ENCODE data around the gene RCC2.

The RCC2 gene

GRCh38 chr1:17441993-17442357 is 2.5 kb upstream of the RCC2 start:
- no peak overlapping the region for H3K4me3 ChIP-seq (ENCODE audit: low read depth in 1 of 2, low read length in 2 of 2)
- H3K9ac ChIP-seq (ENCODE audit: low read length), result no peak overlapping the region
- no peak overlapping the region for H3K27ac ChIP-seq (ENCODE audit: low read depth, low read length)
- no peaks in the 10 kb centered on the region for H3K36me3 ChIP-seq (ENCODE audit: insufficient read depth, low read length)
- H3K4me1 ChIP-seq (ENCODE audit: insufficient read depth, low read length), result peaks cover 11% of the 10 kb centered on the region
- no peaks in the 10 kb centered on the region for H3K9me3 ChIP-seq (ENCODE audit: low read length)
- H3K27me3 ChIP-seq (ENCODE audit: control insufficient read depth in 1 of 2, insufficient read depth in 2 of 2, low read length in 2 of 2), result no peaks in the 10 kb centered on the region

GRCh38 chr1:17441265-17441992 is 2.0 kb upstream of the RCC2 start:
- Histone ChIP-seq H3K4me3 (ENCODE audit: low read depth in 1 of 2, low read length in 2 of 2) (no peak overlapping the region), H3K27me3 (ENCODE audit: control insufficient read depth in 1 of 2, insufficient read depth in 2 of 2, low read length in 2 of 2) (no peaks in the 10 kb centered on the region), H3K9me3 (ENCODE audit: low read length) (no peaks in the 10 kb centered on the region), H3K36me3 (ENCODE audit: insufficient read depth, low read length) (no peaks in the 10 kb centered on the region), H3K9ac (ENCODE audit: low read length) (no peak overlapping the region), H3K4me1 (ENCODE audit: insufficient read depth, low read length) (peaks cover 17% of the 10 kb centered on the region), H3K27ac (ENCODE audit: low read depth, low read length) (no peak overlapping the region)

GRCh38 chr1:17440827-17441168 is 1.3 kb upstream of the RCC2 start:
- H3K4me3 ChIP-seq (ENCODE audit: low read depth in 1 of 2, low read length in 2 of 2), result no peak overlapping the region
- peaks cover 21% of the 10 kb centered on the region for H3K4me1 ChIP-seq (ENCODE audit: insufficient read depth, low read length)
- no peaks in the 10 kb centered on the region for H3K27me3 ChIP-seq (ENCODE audit: control insufficient read depth in 1 of 2, insufficient read depth in 2 of 2, low read length in 2 of 2)
- H3K27ac ChIP-seq (ENCODE audit: low read depth, low read length), result peak overlapping the region; percentile 82
- H3K36me3 ChIP-seq (ENCODE audit: insufficient read depth, low read length), result no peaks in the 10 kb centered on the region
- H3K9me3 ChIP-seq (ENCODE audit: low read length), result no peaks in the 10 kb centered on the region
- H3K9ac ChIP-seq (ENCODE audit: low read length), result no peak overlapping the region

- peak overlapping the region; percentile 82 for H3K27ac ChIP-seq (ENCODE audit: low read depth, low read length)
- H3K36me3 ChIP-seq (ENCODE audit: insufficient read depth, low read length), result no peaks in the 10 kb centered on the region
- no peaks in the 10 kb centered on the region for H3K27me3 ChIP-seq (ENCODE audit: control insufficient read depth in 1 of 2, insufficient read depth in 2 of 2, low read length in 2 of 2)
- H3K4me3 ChIP-seq (ENCODE audit: low read depth in 1 of 2, low read length in 2 of 2), result peak overlapping the region; percentile 33 to 59
- H3K9ac ChIP-seq (ENCODE audit: low read length), result peak overlapping the region; percentile 41
- peaks cover 21% of the 10 kb centered on the region for H3K4me1 ChIP-seq (ENCODE audit: insufficient read depth, low read length)
- no peaks in the 10 kb centered on the region for H3K9me3 ChIP-seq (ENCODE audit: low read length)
Measured at GRCh38 chr1:17440074-17440826, 773 bp upstream of the RCC2 start.

GRCh38 chr1:17438318-17439249 is 893 bp downstream of the RCC2 start:
- Histone ChIP-seq H3K27me3 (ENCODE audit: control insufficient read depth in 1 of 2, insufficient read depth in 2 of 2, low read length in 2 of 2) (no peaks in the 10 kb centered on the region), H3K4me3 (ENCODE audit: low read depth in 1 of 2, low read length in 2 of 2) (peak overlapping the region; percentile 68 to 70), H3K36me3 (ENCODE audit: insufficient read depth, low read length) (peaks cover 5% of the 10 kb centered on the region), H3K9me3 (ENCODE audit: low read length) (no peaks in the 10 kb centered on the region), H3K27ac (ENCODE audit: low read depth, low read length) (peak overlapping the region; percentile 82), H3K4me1 (ENCODE audit: insufficient read depth, low read length) (peaks cover 21% of the 10 kb centered on the region), H3K9ac (ENCODE audit: low read length) (peak overlapping the region; percentile 53)

- H3K4me3 ChIP-seq (ENCODE audit: low read depth in 1 of 2, low read length in 2 of 2), result peak overlapping the region; percentile 70 to 77
- H3K27ac ChIP-seq (ENCODE audit: low read depth, low read length), result peak overlapping the region; percentile 82
- peaks cover 21% of the 10 kb centered on the region for H3K4me1 ChIP-seq (ENCODE audit: insufficient read depth, low read length)
Measured at GRCh38 chr1:17437580-17438317, 1.7 kb downstream of the RCC2 start.

GRCh38 chr1:17437260-17437579 is 2.3 kb downstream of the RCC2 start:
- Histone ChIP-seq H3K9me3 (ENCODE audit: low read length) (no peaks in the 10 kb centered on the region), H3K36me3 (ENCODE audit: insufficient read depth, low read length) (peaks cover 7% of the 10 kb centered on the region), H3K27ac (ENCODE audit: low read depth, low read length) (peak overlapping the region; percentile 63), H3K4me1 (ENCODE audit: insufficient read depth, low read length) (peaks cover 21% of the 10 kb centered on the region), H3K4me3 (ENCODE audit: low read depth in 1 of 2, low read length in 2 of 2) (peak overlapping the region; percentile 60 to 77), H3K9ac (ENCODE audit: low read length) (peak overlapping the region; percentile 68), H3K27me3 (ENCODE audit: control insufficient read depth in 1 of 2, insufficient read depth in 2 of 2, low read length in 2 of 2) (no peaks in the 10 kb centered on the region)

More at GRCh38 chr1:17437580-17438317, 1.7 kb downstream of the RCC2 start:
- no peaks in the 10 kb centered on the region for H3K9me3 ChIP-seq (ENCODE audit: low read length)
- H3K36me3 ChIP-seq (ENCODE audit: insufficient read depth, low read length), result peaks cover 7% of the 10 kb centered on the region
- peak overlapping the region; percentile 68 for H3K9ac ChIP-seq (ENCODE audit: low read length)
- no peaks in the 10 kb centered on the region for H3K27me3 ChIP-seq (ENCODE audit: control insufficient read depth in 1 of 2, insufficient read depth in 2 of 2, low read length in 2 of 2)

GRCh38 chr1:17436380-17437174 is 2.9 kb downstream of the RCC2 start:
- no peaks in the 10 kb centered on the region for H3K27me3 ChIP-seq (ENCODE audit: control insufficient read depth in 1 of 2, insufficient read depth in 2 of 2, low read length in 2 of 2)
- peak overlapping the region; percentile 60 to 77 for H3K4me3 ChIP-seq (ENCODE audit: low read depth in 1 of 2, low read length in 2 of 2)
- H3K9me3 ChIP-seq (ENCODE audit: low read length), result no peaks in the 10 kb centered on the region
- H3K9ac ChIP-seq (ENCODE audit: low read length), result peak overlapping the region; percentile 68
- peak overlapping the region; percentile 63 for H3K27ac ChIP-seq (ENCODE audit: low read depth, low read length)
- peaks cover 7% of the 10 kb centered on the region for H3K36me3 ChIP-seq (ENCODE audit: insufficient read depth, low read length)
- peaks cover 21% of the 10 kb centered on the region for H3K4me1 ChIP-seq (ENCODE audit: insufficient read depth, low read length)

GRCh38 chr1:17434601-17435000 is 4.9 kb downstream of the RCC2 start:
- no peak overlapping the region for H3K27ac ChIP-seq (ENCODE audit: low read depth, low read length)
- H3K9me3 ChIP-seq (ENCODE audit: low read length), result no peaks in the 10 kb centered on the region
- no peak overlapping the region for H3K4me3 ChIP-seq (ENCODE audit: low read depth in 1 of 2, low read length in 2 of 2)
- peaks cover 13% of the 10 kb centered on the region for H3K4me1 ChIP-seq (ENCODE audit: insufficient read depth, low read length)
- no peak overlapping the region for H3K9ac ChIP-seq (ENCODE audit: low read length)
- H3K36me3 ChIP-seq (ENCODE audit: insufficient read depth, low read length), result peaks cover 7% of the 10 kb centered on the region
- H3K27me3 ChIP-seq (ENCODE audit: control insufficient read depth in 1 of 2, insufficient read depth in 2 of 2, low read length in 2 of 2), result no peaks in the 10 kb centered on the region

- Histone ChIP-seq H3K9me3 (ENCODE audit: low read length) (no peaks in the 10 kb centered on the region), H3K27ac (ENCODE audit: low read depth, low read length) (no peak overlapping the region), H3K36me3 (ENCODE audit: insufficient read depth, low read length) (peaks cover 8% of the 10 kb centered on the region), H3K4me1 (ENCODE audit: insufficient read depth, low read length) (peaks cover 13% of the 10 kb centered on the region), H3K9ac (ENCODE audit: low read length) (no peak overlapping the region), H3K27me3 (ENCODE audit: control insufficient read depth in 1 of 2, insufficient read depth in 2 of 2, low read length in 2 of 2) (no peaks in the 10 kb centered on the region), H3K4me3 (ENCODE audit: low read depth in 1 of 2, low read length in 2 of 2) (no peak overlapping the region)
Measured at GRCh38 chr1:17434016-17434415, 5.5 kb downstream of the RCC2 start.
